ENCODE data around the gene SOS1.

The SOS1 gene

GRCh38 chr2:39150890-39151497 lies 30.1 kb upstream of the SOS1 start:
- no peaks in the 10 kb centered on the region for H3K36me3 ChIP-seq (ENCODE audit: control insufficient read depth, insufficient read depth, low read length)
- no peaks in the 10 kb centered on the region for H3K27me3 ChIP-seq (replicated peaks; ENCODE audit: control insufficient read depth, insufficient read depth, low read length)
- H3K4me3 ChIP-seq (replicated peaks; ENCODE audit: low read depth, low read length) = no peak overlapping the region
- no peak for TF ChIP-seq CTCF (IDR thresholded peaks at IDR 0.05; ENCODE audit: insufficient read depth, low read length, poor library complexity, severe bottlenecking)
- no peak for DNase-seq (ENCODE audit: extremely low read depth, insufficient read length)

- Histone ChIP-seq H3K36me3 (ENCODE audit: control insufficient read depth, insufficient read depth, low read length) (no peaks in the 10 kb centered on the region), H3K4me3 (replicated peaks; ENCODE audit: low read depth, low read length) (no peak overlapping the region), H3K27me3 (replicated peaks; ENCODE audit: control insufficient read depth, insufficient read depth, low read length) (no peaks in the 10 kb centered on the region)
- no peak for TF ChIP-seq CTCF (IDR thresholded peaks at IDR 0.05; ENCODE audit: insufficient read depth, low read length, poor library complexity, severe bottlenecking)
- no peak for DNase-seq (ENCODE audit: extremely low read depth, insufficient read length)
Observed at GRCh38 chr2:39150102-39150562, 29.3 kb upstream of the SOS1 start.

DNA sequence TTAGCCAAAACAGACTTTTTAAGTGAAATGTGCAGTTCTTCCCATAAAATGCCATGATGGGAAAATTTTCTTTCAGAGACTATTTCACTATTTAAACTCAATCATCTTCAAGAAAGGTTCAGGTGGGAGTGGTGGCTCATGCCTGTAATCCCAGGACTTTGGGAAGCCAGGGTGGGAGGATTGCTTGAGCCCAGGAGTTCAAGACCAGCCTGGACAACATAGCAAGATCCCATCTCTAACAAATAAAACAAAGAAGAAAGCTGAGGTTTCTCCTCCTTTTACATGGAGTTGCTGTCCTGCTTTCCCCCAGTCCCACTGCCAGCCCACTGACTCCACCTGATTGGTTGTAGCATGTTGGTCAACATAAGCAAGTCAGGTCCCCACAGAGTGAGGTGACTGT lies 25.8 kb upstream of the SOS1 start:
- no peak overlapping the region for H3K4me3 ChIP-seq (replicated peaks; ENCODE audit: low read depth, low read length)
- no peak for DNase-seq (ENCODE audit: extremely low read depth, insufficient read length)
- H3K36me3 ChIP-seq (ENCODE audit: control insufficient read depth, insufficient read depth, low read length) = no peaks in the 10 kb centered on the region
- no peak for TF ChIP-seq CTCF (IDR thresholded peaks at IDR 0.05; ENCODE audit: insufficient read depth, low read length, poor library complexity, severe bottlenecking)
- H3K27me3 ChIP-seq (replicated peaks; ENCODE audit: control insufficient read depth, insufficient read depth, low read length) = no peaks in the 10 kb centered on the region

GRCh38 chr2:39145906-39146421 lies 25.1 kb upstream of the SOS1 start:
- Histone ChIP-seq H3K4me3 (replicated peaks; ENCODE audit: low read depth, low read length) (no peak overlapping the region), H3K36me3 (ENCODE audit: control insufficient read depth, insufficient read depth, low read length) (no peaks in the 10 kb centered on the region), H3K27me3 (replicated peaks; ENCODE audit: control insufficient read depth, insufficient read depth, low read length) (no peaks in the 10 kb centered on the region)
- TF ChIP-seq CTCF (IDR thresholded peaks at IDR 0.05; ENCODE audit: insufficient read depth, low read length, poor library complexity, severe bottlenecking) = no peak
- no peak for DNase-seq (ENCODE audit: extremely low read depth, insufficient read length)

GRCh38 chr2:39144416-39144815 lies 23.6 kb upstream of the SOS1 start:
- H3K4me3 ChIP-seq (replicated peaks; ENCODE audit: low read depth, low read length) = no peak overlapping the region
- DNase-seq (ENCODE audit: extremely low read depth, insufficient read length) = no peak
- TF ChIP-seq CTCF (IDR thresholded peaks at IDR 0.05; ENCODE audit: insufficient read depth, low read length, poor library complexity, severe bottlenecking) = no peak
- no peaks in the 10 kb centered on the region for H3K27me3 ChIP-seq (replicated peaks; ENCODE audit: control insufficient read depth, insufficient read depth, low read length)
- no peaks in the 10 kb centered on the region for H3K36me3 ChIP-seq (ENCODE audit: control insufficient read depth, insufficient read depth, low read length)

Measured in GM06990 (cell line).